ENCODE measurements around the gene PLEK2. TPM values are rescaled to one million over a fixed set of nuclear protein-coding genes. Genes with fewer than 3 reads are reported as not detected.

Gene PLEK2
- total RNA-seq (2022; extraction: Qiagen RNA extraction) = 16.7 to 18.8 TPM (median 17.4 TPM) in 5 replicates

GRCh38 chr14:67411820-67412421 lies at the start of gene PLEK2:
PLEK2 (minus strand) TSS chr14:67412165; CDS start chr14:67412059, 106 bp downstream.

GRCh38 chr14:67359775-67360469 lies 52.0 kb downstream of the PLEK2 start, which contains the start of the genes ATP6V1D and EIF2S1:
ATP6V1D (minus strand) TSS chr14:67359804; CDS start chr14:67359698, 106 bp downstream.
EIF2S1 (plus strand) TSS chr14:67360328; CDS start chr14:67364768, 4,440 bp downstream.

Other genes starting within 250 kb of the PLEK2 start
- gene GARIN2, start 222.7 kb downstream of the PLEK2 start, total RNA-seq (2022; extraction: Qiagen RNA extraction) = 0.07 to 0.08 TPM in 2 of 5 replicates, not detected in the others
- 13.2 to 18.0 TPM (median 14.2 TPM) in 5 replicates for gene PALS1, start 170.7 kb downstream of the PLEK2 start, total RNA-seq (2022; extraction: Qiagen RNA extraction)
- 64.3 to 114 TPM (median 65.7 TPM) in 5 replicates for gene ATP6V1D, start 52.4 kb downstream of the PLEK2 start, total RNA-seq (2022; extraction: Qiagen RNA extraction)
- gene EIF2S1, start 51.8 kb downstream of the PLEK2 start, total RNA-seq (2022; extraction: Qiagen RNA extraction) = 218 to 362 TPM (median 230 TPM) in 5 replicates
- 0.17 to 0.32 TPM (median 0.19 TPM) in 5 replicates for gene TMEM229B, start 76.6 kb upstream of the PLEK2 start, total RNA-seq (2022; extraction: Qiagen RNA extraction)
- gene PLEKHH1, start 121.1 kb upstream of the PLEK2 start, total RNA-seq (2022; extraction: Qiagen RNA extraction) = 2.2 to 3.8 TPM (median 3.1 TPM) in 5 replicates
- 16.5 to 19.5 TPM (median 18.5 TPM) in 5 replicates for gene PIGH, start 188.1 kb upstream of the PLEK2 start, total RNA-seq (2022; extraction: Qiagen RNA extraction)
- 1.5 to 2.5 TPM (median 2.1 TPM) in 5 replicates for gene ARG2, start 207.8 kb upstream of the PLEK2 start, total RNA-seq (2022; extraction: Qiagen RNA extraction)